ENCODE data around the gene INCENP. TPM values are rescaled to one million over a fixed set of nuclear protein-coding genes. Genes with fewer than 3 reads are reported as not detected.

INCENP gene
- total and polyA plus RNA-seq, 4 donors = 2.4 to 34.4 (median 4.7) TPM

- no peaks in the 10 kb centered on the region for H3K9me3 ChIP-seq (ENCODE audit: control insufficient read depth in 4 of 4, low read length in 3 of 4)
- peaks cover 0 to 19% (median 2%) of the 10 kb centered on the region in 4 donors for H3K36me3 ChIP-seq (ENCODE audit: control insufficient read depth in 4 of 4, insufficient read depth in 3 of 4, low read depth in 1 of 4, low read length in 3 of 4)
- no peak overlapping the region for H3K4me3 ChIP-seq (ENCODE audit: low read depth in 1 of 3, low read length in 3 of 3)
- no peaks in the 10 kb centered on the region for H3K27me3 ChIP-seq (ENCODE audit: control insufficient read depth in 4 of 4, insufficient read depth in 4 of 4, low read length in 3 of 4)
- DNase-seq (ENCODE audit: low spot score) = no peak
- TF ChIP-seq, protein P1, sequence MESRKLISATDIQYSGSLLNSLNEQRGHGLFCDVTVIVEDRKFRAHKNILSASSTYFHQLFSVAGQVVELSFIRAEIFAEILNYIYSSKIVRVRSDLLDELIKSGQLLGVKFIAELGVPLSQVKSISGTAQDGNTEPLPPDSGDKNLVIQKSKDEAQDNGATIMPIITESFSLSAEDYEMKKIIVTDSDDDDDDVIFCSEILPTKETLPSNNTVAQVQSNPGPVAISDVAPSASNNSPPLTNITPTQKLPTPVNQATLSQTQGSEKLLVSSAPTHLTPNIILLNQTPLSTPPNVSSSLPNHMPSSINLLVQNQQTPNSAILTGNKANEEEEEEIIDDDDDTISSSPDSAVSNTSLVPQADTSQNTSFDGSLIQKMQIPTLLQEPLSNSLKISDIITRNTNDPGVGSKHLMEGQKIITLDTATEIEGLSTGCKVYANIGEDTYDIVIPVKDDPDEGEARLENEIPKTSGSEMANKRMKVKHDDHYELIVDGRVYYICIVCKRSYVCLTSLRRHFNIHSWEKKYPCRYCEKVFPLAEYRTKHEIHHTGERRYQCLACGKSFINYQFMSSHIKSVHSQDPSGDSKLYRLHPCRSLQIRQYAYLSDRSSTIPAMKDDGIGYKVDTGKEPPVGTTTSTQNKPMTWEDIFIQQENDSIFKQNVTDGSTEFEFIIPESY (IDR thresholded peaks at IDR 0.05) = no peak
- TF ChIP-seq GABPA (IDR thresholded peaks at IDR 0.05 in 1 of 2, conservative IDR thresholded peaks at IDR 0.05 in 1 of 2) (no peak), NR2F2 (IDR thresholded peaks at IDR 0.05) (no peak), RXRA (IDR thresholded peaks at IDR 0.05) (no peak)
- H3K4me1 ChIP-seq (ENCODE audit: control insufficient read depth in 4 of 4, insufficient read depth in 4 of 4, low read length in 3 of 4) = peaks cover 0 to 10% (median 5%) of the 10 kb centered on the region in 4 donors
- H3K27ac ChIP-seq (ENCODE audit: low read depth in 1 of 2, low read length in 2 of 2) = no peak overlapping the region
- H3K9ac ChIP-seq (ENCODE audit: low read depth in 1 of 2, low read length in 2 of 2) = no peak overlapping the region
- 99% methylated on average over 28 of the region's 28 CpGs for WGBS
These were observed 5.9 kb downstream of the INCENP start for GRCh38 chr11:62129590-62130282.

- Histone ChIP-seq H3K9ac (ENCODE audit: low read depth in 1 of 2, low read length in 2 of 2) (no peak overlapping the region), H3K9me3 (ENCODE audit: control insufficient read depth in 4 of 4, low read length in 3 of 4) (no peaks in the 10 kb centered on the region), H3K36me3 (ENCODE audit: control insufficient read depth in 4 of 4, insufficient read depth in 3 of 4, low read depth in 1 of 4, low read length in 3 of 4) (peaks cover 0 to 19% (median 2%) of the 10 kb centered on the region in 4 donors), H3K4me3 (ENCODE audit: low read depth in 1 of 3, low read length in 3 of 3) (no peak overlapping the region), H3K4me1 (ENCODE audit: control insufficient read depth in 4 of 4, insufficient read depth in 4 of 4, low read length in 3 of 4) (peaks cover 0 to 2% (median 0%) of the 10 kb centered on the region in 4 donors), H3K27ac (ENCODE audit: low read depth in 1 of 2, low read length in 2 of 2) (no peak overlapping the region), H3K27me3 (ENCODE audit: control insufficient read depth in 4 of 4, insufficient read depth in 4 of 4, low read length in 3 of 4) (no peaks in the 10 kb centered on the region)
- TF ChIP-seq, protein P2, sequence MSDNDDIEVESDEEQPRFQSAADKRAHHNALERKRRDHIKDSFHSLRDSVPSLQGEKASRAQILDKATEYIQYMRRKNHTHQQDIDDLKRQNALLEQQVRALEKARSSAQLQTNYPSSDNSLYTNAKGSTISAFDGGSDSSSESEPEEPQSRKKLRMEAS (IDR thresholded peaks at IDR 0.05) = no peak
- TF ChIP-seq HNF4A (conservative IDR thresholded peaks at IDR 0.05) (no peak), FOXA2 (IDR thresholded peaks at IDR 0.05) (no peak), CTCF (IDR thresholded peaks at IDR 0.05; ENCODE audit: low read depth, low read length, missing input control) (no peak), YY1 (IDR thresholded peaks at IDR 0.05) (no peak), RAD21 (IDR thresholded peaks at IDR 0.05) (no peak), SP1 (IDR thresholded peaks at IDR 0.05) (no peak), ATF3 (IDR thresholded peaks at IDR 0.05) (no peak), RXRA (IDR thresholded peaks at IDR 0.05) (no peak), GABPA (IDR thresholded peaks at IDR 0.05 in 1 of 2, conservative IDR thresholded peaks at IDR 0.05 in 1 of 2) (no peak), FOXA1 (IDR thresholded peaks at IDR 0.05) (no peak), EGR1 (IDR thresholded peaks at IDR 0.05; ENCODE audit: low read depth in 2 of 2) (no peak)
- TF ChIP-seq, protein P1 (IDR thresholded peaks at IDR 0.05) = no peak
- WGBS = 97% methylated on average over 34 of the region's 34 CpGs
- peak; percentile 30 for DNase-seq (ENCODE audit: low spot score)
These were observed 6.7 kb downstream of the INCENP start for GRCh38 chr11:62130283-62131169.
